K562 (cell line): Measurements from ENCODE around the gene PRM3. TPM values are rescaled to one million over a fixed set of nuclear protein-coding genes. Genes with fewer than 3 reads are reported as not detected.

Experiments used
- BRD9 ChIP-seq: fragments of 450-650 bp; IDR thresholded peaks from 2 replicates; pipeline ENCODE4 v1.6.1; 2018; ENCODE audit warnings: low read depth; ENCODE audit not compliant: partially characterized antibody
- CBX5 ChIP-seq: IDR thresholded peaks from 2 replicates; pipeline ENCODE4 v1.6.1; 2014; ENCODE audit warnings: low read depth, borderline replicate concordance
- CREB1 ChIP-seq, 2 experiments: sonication (generic) in 1 of 2; formaldehyde crosslinking in 1 of 2; IDR thresholded peaks; 2 replicates each; pipeline versions ENCODE4 v1.6.1 to v1.8.0; 2012 to 2022; ENCODE audit warnings: inconsistent platforms in 1 of 2, mild to moderate bottlenecking in 1 of 2, missing genetic modification reagents in 1 of 2, moderate library complexity in 1 of 2
- DMBX1 ChIP-seq: fragments of 250-450 bp; sonication (Bioruptor Pico); IDR thresholded peaks from 2 replicates; pipeline ENCODE4 v1.8.0; 2022; ENCODE audit warnings: inconsistent platforms, mild to moderate bottlenecking, moderate library complexity, borderline replicate concordance
- E2F8 ChIP-seq: fragments of 450-650 bp; IDR thresholded peaks from 2 replicates; pipeline ENCODE4 v1.7.1; 2018; ENCODE audit warnings: mild to moderate bottlenecking, low read depth; ENCODE audit not compliant: partially characterized antibody
- ELF1 ChIP-seq: fragments of 200-800 bp; sonication (Bioruptor generic); IDR thresholded peaks from 2 replicates; pipeline ENCODE4 v1.6.1; 2016; ENCODE audit warnings: missing genetic modification characterization, missing compliant biosample characterization
- ETV5 ChIP-seq: sonication (generic); formaldehyde crosslinking; IDR thresholded peaks from 2 replicates; pipeline ENCODE4 v1.4.0; 2020; ENCODE audit warnings: low read depth, mild to moderate bottlenecking, missing genetic modification reagents
- JUND ChIP-seq, 2 experiments: IDR thresholded peaks; 2 replicates in 1 of 2; 3 replicates in 1 of 2; pipeline ENCODE4 v1.6.1; 2011; ENCODE audit warnings: borderline replicate concordance in 2 of 2, low read depth in 2 of 2, low read length in 2 of 2, improper control_type of control experiment in 1 of 2, missing biosample characterization in 1 of 2, missing genetic modification characterization in 1 of 2, missing genetic modification reagents in 1 of 2
- NCOR1 ChIP-seq: fragments of 450-650 bp; IDR thresholded peaks from 2 replicates; pipeline ENCODE4 v1.6.1; 2016; ENCODE audit warnings: mild to moderate bottlenecking, moderate library complexity
- NKRF ChIP-seq: fragments of 450-650 bp; IDR thresholded peaks from 2 replicates; pipeline ENCODE4 v1.6.1; 2016; ENCODE audit warnings: borderline replicate concordance
- PHF20 ChIP-seq: fragments of 450-650 bp; IDR thresholded peaks from 2 replicates; pipeline ENCODE4 v1.6.1; 2018; ENCODE audit not compliant: partially characterized antibody
- RAD21 ChIP-seq, 2 experiments: fragments of 250-450 bp in 1 of 2; fragments of 450-650 bp in 1 of 2; sonication (Bioruptor Pico) in 1 of 2; formaldehyde crosslinking in 1 of 2; IDR thresholded peaks in 1 of 2; conservative IDR thresholded peaks in 1 of 2; 2 replicates each; pipeline versions ENCODE4 v1.4.0 to v1.8.0; 2020 to 2022; ENCODE audit warnings: mild to moderate bottlenecking in 2 of 2, moderate library complexity in 1 of 2
- RBM15 ChIP-seq: fragments of 200-400 bp; formaldehyde crosslinking; IDR thresholded peaks from 2 replicates; pipeline ENCODE4 v1.6.1; 2018; ENCODE audit warnings: mild to moderate bottlenecking, low read length, moderate library complexity; ENCODE audit not compliant: insufficient read depth
- SIN3B ChIP-seq: fragments of 450-650 bp; IDR thresholded peaks from 2 replicates; pipeline ENCODE4 v1.6.1; 2017; ENCODE audit warnings: low read depth, mild to moderate bottlenecking, moderate library complexity
- TEAD2 ChIP-seq: fragments of 450-650 bp; IDR thresholded peaks from 2 replicates; pipeline ENCODE4 v1.6.1; 2016; ENCODE audit warnings: missing genetic modification characterization, control low read depth, missing compliant biosample characterization
- ZFP1 ChIP-seq: fragments of 450-650 bp; formaldehyde crosslinking; IDR thresholded peaks from 2 replicates; pipeline ENCODE4 v1.4.0; 2020; ENCODE audit warnings: mild to moderate bottlenecking, mixed read lengths
- ZFP36 ChIP-seq: fragments of 150-350 bp; IDR thresholded peaks from 2 replicates; pipeline ENCODE4 v1.6.1; 2018; ENCODE audit warnings: low read length, low read depth; ENCODE audit not compliant: partially characterized antibody
- ZNF507 ChIP-seq: conservative IDR thresholded peaks from 2 replicates; pipeline ENCODE4 v1.6.1; 2017; ENCODE audit warnings: missing genetic modification characterization, missing compliant biosample characterization
- ZNF699 ChIP-seq: fragments of 250-450 bp; sonication (Bioruptor Pico); IDR thresholded peaks from 2 replicates; pipeline ENCODE4 v1.8.0; 2021; ENCODE audit warnings: mild to moderate bottlenecking, moderate library complexity; ENCODE audit not compliant: insufficient replicate concordance
- ZNF830 ChIP-seq: fragments of 250-450 bp; sonication (Bioruptor Pico); IDR thresholded peaks from 2 replicates; pipeline ENCODE4 v1.5.0; 2021; ENCODE audit warnings: mild to moderate bottlenecking
- polyA plus RNA-seq, 8 experiments: library from polyadenylated mRNA; depleted of rRNA in 4 of 8; stranded (reverse) in 5 of 8; unstranded in 3 of 8; fragments of >200 nt; fragmentation: Nextera tagmentation in 2 of 8; fragmentation: Illumina TruSeq in 1 of 8; extraction: Ambion mirVana in 2 of 8; extraction: Trizol in 1 of 8; gene quantifications; 2 replicates each; pipeline versions ENCODE4 v1.2.1 to v1.2.3, GENCODE V29; 2011 to 2014; ENCODE audit warnings: inconsistent platforms in 1 of 8, missing spikeins in 1 of 8
- total RNA-seq, 7 experiments: library from RNA; depleted of rRNA in 6 of 7; stranded (reverse); fragments of >200 nt in 6 of 7; fragmentation: Illumina TruSeq in 2 of 7; extraction: Trizol in 2 of 7; gene quantifications; 2 replicates each; pipeline versions ENCODE4 v1.2.1 to v1.2.3, GENCODE V29; 2011 to 2021; ENCODE audit warnings: low replicate concordance in 1 of 7

PRM3 gene
- total and polyA plus RNA-seq, 9 of the 15 experiments (the other 6 are each of a cell fraction or from before 2014, with no cell fraction given) = not detected

GRCh38 chr16:11255737-11256660 lies 17.4 kb downstream of the PRM3 start, which contains the start of gene SOCS1 (continued):
- TF ChIP-seq RAD21 (CRISPR knock-in tag; conservative IDR thresholded peaks at IDR 0.05 in 1 of 2, IDR thresholded peaks at IDR 0.05 in 1 of 2) (peak; percentile 91 to 94), ZNF507 (tag) (no peak), JUND (IDR thresholded peaks at IDR 0.05; ENCODE audit: borderline replicate concordance, low read depth, low read length) (peak; percentile 2), JUND (tag; IDR thresholded peaks at IDR 0.05; ENCODE audit: borderline replicate concordance, low read depth, low read length) (peak; percentile 48; the same call in 1 of the 3 replicates), SIN3B (peak; percentile 74), DMBX1 (CRISPR knock-in tag) (no peak), RBM15 (no peak), ZFP1 (CRISPR knock-in tag) (no peak), NCOR1 (peak; percentile 47; the same call in 1 of the 2 replicates), BRD9 (no peak), NKRF (peak; percentile 98), E2F8 (no peak), ELF1 (tag) (no peak), ZFP36 (no peak), PHF20 (no peak), TEAD2 (tag) (no peak), CBX5 (no peak), CREB1 (IDR thresholded peaks at IDR 0.05) (peak; percentile 30), CREB1 (CRISPR knock-in tag; IDR thresholded peaks at IDR 0.05) (peak; percentile 28; the same call in 1 of the 2 replicates), ZNF830 (CRISPR knock-in tag) (no peak), ZNF699 (CRISPR knock-in tag) (no peak), ETV5 (CRISPR knock-in tag) (0 out of 2 replicates have a peak, but pooled peaks have one; percentile 15)
